HPDE6-E6E7 (cell line): ENCODE data around the gene IMMP2L.

ENCODE experiments used
- DNase-seq: peaks from one replicate; pipeline ENCODE4 v3.0.0; 2011; ENCODE audit warnings: missing footprints; ENCODE audit errors: extremely low spot score

IMMP2L gene

GRCh38 chr7:111030336-111030735 is 532.0 kb downstream of the IMMP2L start:
- DNase-seq, result no peak

- DNase-seq, result no peak
These were observed 532.6 kb downstream of the IMMP2L start for GRCh38 chr7:111029574-111030251.

- no peak for DNase-seq
These were observed 533.1 kb downstream of the IMMP2L start for GRCh38 chr7:111029141-111029572.

- DNase-seq, result no peak
These were observed 534.9 kb downstream of the IMMP2L start for GRCh38 chr7:111027396-111027795.

GRCh38 chr7:111026806-111027205 is 535.5 kb downstream of the IMMP2L start:
- DNase-seq, result no peak

GRCh38 chr7:111026343-111026742 is 535.9 kb downstream of the IMMP2L start:
- DNase-seq, result no peak

- DNase-seq, result no peak
These were observed 537.3 kb downstream of the IMMP2L start for GRCh38 chr7:111025006-111025405.

GRCh38 chr7:111018960-111019736 is 543.1 kb downstream of the IMMP2L start:
- no peak for DNase-seq

GRCh38 chr7:111018447-111018846 is 543.8 kb downstream of the IMMP2L start:
- DNase-seq, result no peak

GRCh38 chr7:111014079-111014478 is 548.2 kb downstream of the IMMP2L start:
- no peak for DNase-seq

GRCh38 chr7:111012799-111013675 is 549.3 kb downstream of the IMMP2L start:
- DNase-seq, result no peak

GRCh38 chr7:111012149-111012548 is 550.1 kb downstream of the IMMP2L start:
- no peak for DNase-seq

- DNase-seq, result no peak
These were observed 550.8 kb downstream of the IMMP2L start for GRCh38 chr7:111011520-111011919.

- DNase-seq, result no peak
These were observed 551.5 kb downstream of the IMMP2L start for GRCh38 chr7:111010798-111011197.

GRCh38 chr7:111009526-111010040 is 552.7 kb downstream of the IMMP2L start:
- DNase-seq, result no peak

GRCh38 chr7:111006691-111007090 is 555.6 kb downstream of the IMMP2L start:
- no peak for DNase-seq

- DNase-seq, result no peak
These were observed 556.3 kb downstream of the IMMP2L start for GRCh38 chr7:111006040-111006439.

GRCh38 chr7:111005445-111005844 is 556.8 kb downstream of the IMMP2L start:
- DNase-seq, result no peak

- no peak for DNase-seq
These were observed 557.9 kb downstream of the IMMP2L start for GRCh38 chr7:111004310-111004901.

- no peak for DNase-seq
These were observed 558.4 kb downstream of the IMMP2L start for GRCh38 chr7:111003883-111004282.
